MG63 (cell line): Measurements from ENCODE around the gene PASD1. TPM values are rescaled to one million over a fixed set of nuclear protein-coding genes. Genes with fewer than 3 reads are reported as not detected.

Experiments
- DNase-seq: peaks from one replicate; pipeline ENCODE4 v3.0.0-alpha.2; 2020
- H3K27me3 ChIP-seq: fragments of 250-450 bp; sonication (Bioruptor Pico); 2 replicates; pipeline ENCODE4 v1.5.1; 2020; ENCODE audit warnings: mild to moderate bottlenecking, moderate library complexity
- H3K36me3 ChIP-seq: fragments of 250-450 bp; sonication (Bioruptor Pico); 2 replicates; pipeline ENCODE4 v1.5.1; 2020; ENCODE audit warnings: mild to moderate bottlenecking, moderate library complexity
- H3K4me3 ChIP-seq: fragments of 250-450 bp; sonication (Bioruptor Pico); 2 replicates; pipeline ENCODE4 v1.5.1; 2020; ENCODE audit warnings: mild to moderate bottlenecking, moderate library complexity
- H3K9me3 ChIP-seq: fragments of 250-450 bp; sonication (Bioruptor Pico); 2 replicates; pipeline ENCODE4 v1.5.1; 2020; ENCODE audit warnings: mild to moderate bottlenecking, moderate library complexity
- total RNA-seq: library from RNA; depleted of rRNA; stranded (reverse); fragments of >200 nt; shearing (Covaris generic); gene quantifications from 2 replicates; pipeline ENCODE4 v1.2.3, GENCODE V29; 2014; ENCODE audit warnings: low replicate concordance; rRNA removed

The PASD1 gene
- total RNA-seq, 1 experiment from 2014 or later, result not detected

DNA sequence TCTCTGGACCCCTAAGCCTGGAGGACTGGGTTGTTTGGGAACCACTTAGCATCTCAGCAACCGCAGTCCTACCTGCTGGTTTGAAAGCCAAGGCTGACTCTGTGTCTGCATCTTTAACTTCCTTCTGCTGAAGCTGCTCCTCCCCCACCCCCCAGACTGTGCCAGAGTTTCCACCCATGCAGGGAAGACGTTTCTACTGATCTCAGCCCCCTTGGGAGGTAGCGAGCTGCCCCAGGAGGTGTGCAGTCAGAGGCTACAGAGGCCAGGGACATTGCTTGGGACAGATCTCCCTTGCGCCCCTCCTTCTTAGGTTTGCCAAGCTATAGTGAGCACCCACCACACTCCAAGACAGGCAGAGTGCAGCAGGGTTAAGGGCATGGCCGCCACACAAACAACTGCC is 147.7 kb downstream of the PASD1 start:
- no peak for DNase-seq
- Histone ChIP-seq H3K9me3 (no peaks in the 10 kb centered on the region), H3K27me3 (no peaks in the 10 kb centered on the region), H3K4me3 (no peak overlapping the region), H3K36me3 (no peaks in the 10 kb centered on the region)

DNA sequence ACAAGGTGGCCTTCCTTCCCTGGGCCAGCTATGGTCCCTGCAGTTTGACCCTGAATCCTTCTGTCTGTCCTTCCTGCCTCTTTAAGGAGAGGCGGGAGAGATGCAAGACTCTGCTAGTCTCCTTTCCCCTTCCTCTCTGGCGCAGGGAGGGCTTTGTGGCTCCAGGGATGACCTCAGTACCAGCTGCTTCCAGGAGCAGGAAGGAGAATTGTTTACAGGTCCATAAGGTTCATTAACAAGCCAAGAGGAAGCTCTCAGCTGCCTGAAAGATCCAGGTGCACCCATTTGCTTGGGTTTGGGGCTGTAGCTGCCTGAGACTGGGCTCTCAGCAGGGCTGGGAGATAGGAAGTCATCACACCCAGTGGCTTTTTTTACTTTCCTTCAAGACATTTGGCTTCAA is 148.3 kb downstream of the PASD1 start:
- H3K4me3 ChIP-seq, result no peak overlapping the region
- peak; percentile 57 for DNase-seq
- H3K9me3 ChIP-seq, result no peaks in the 10 kb centered on the region
- H3K36me3 ChIP-seq, result no peaks in the 10 kb centered on the region
- H3K27me3 ChIP-seq, result no peaks in the 10 kb centered on the region

DNA sequence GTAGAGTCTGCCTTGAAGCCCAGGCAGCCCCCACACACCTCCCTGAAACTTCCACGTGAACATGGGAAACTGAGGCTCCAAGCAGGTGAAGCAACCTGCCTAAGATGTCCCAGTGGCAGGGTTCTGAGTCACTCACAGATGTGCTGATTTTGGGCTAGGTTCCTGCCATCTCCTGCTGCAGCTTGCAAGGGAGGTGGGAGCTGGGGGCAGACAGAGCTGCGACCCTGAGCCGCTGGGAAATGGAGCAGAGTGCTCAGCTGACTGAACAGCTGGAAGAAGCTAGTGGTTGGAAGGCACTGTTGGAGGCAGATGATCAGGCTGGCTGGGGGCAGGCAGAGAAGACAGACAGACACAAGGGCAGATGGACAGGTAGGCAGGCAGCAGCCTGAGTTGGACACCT is 148.8 kb downstream of the PASD1 start:
- no peak overlapping the region for H3K4me3 ChIP-seq
- no peaks in the 10 kb centered on the region for H3K27me3 ChIP-seq
- no peaks in the 10 kb centered on the region for H3K9me3 ChIP-seq
- no peak for DNase-seq
- H3K36me3 ChIP-seq, result no peaks in the 10 kb centered on the region

DNA sequence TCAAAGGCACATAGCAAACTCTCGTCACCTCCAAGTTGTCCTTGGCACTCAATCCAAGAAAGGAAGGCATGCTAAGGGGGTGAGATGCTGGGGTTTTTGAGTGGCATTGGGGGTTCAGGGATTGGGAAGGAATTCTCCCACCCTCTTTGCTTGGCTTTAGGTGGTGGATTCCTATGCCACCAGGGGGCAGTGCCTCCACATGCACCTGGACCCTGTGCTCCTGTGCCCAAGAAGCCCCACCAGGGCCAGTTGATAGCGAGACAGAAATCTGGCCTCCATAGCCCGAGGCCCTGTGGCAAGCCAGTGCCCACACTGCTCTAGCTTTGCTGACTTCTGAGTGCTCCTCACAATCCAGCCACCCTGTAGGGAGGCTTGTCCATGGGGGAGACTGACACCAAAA is 150.4 kb downstream of the PASD1 start:
- no peaks in the 10 kb centered on the region for H3K27me3 ChIP-seq
- no peaks in the 10 kb centered on the region for H3K36me3 ChIP-seq
- no peaks in the 10 kb centered on the region for H3K9me3 ChIP-seq
- peak; percentile 24 for DNase-seq
- no peak overlapping the region for H3K4me3 ChIP-seq

DNA sequence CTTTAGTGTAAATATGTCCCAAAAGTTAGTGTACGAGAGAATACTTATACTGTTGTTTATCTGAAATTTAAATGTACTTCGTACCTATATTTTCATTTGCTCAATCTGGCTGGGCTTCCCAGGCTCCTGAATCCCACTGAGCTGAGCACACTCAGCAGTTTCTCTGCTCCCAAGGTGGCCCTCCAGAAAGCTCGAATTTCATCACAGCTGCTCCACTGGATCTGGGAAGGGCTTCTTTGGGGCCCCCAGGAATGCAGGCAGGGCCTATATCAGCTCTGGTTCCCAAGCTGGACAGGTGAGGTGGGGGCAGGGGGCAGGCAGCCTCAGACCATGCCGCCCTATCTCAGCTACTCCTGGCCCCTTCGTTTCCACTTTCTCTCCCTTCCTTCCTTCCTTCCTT is 150.9 kb downstream of the PASD1 start:
- H3K4me3 ChIP-seq, result no peak overlapping the region
- no peak for DNase-seq
- H3K27me3 ChIP-seq, result no peaks in the 10 kb centered on the region
- H3K36me3 ChIP-seq, result no peaks in the 10 kb centered on the region
- H3K9me3 ChIP-seq, result no peaks in the 10 kb centered on the region

DNA sequence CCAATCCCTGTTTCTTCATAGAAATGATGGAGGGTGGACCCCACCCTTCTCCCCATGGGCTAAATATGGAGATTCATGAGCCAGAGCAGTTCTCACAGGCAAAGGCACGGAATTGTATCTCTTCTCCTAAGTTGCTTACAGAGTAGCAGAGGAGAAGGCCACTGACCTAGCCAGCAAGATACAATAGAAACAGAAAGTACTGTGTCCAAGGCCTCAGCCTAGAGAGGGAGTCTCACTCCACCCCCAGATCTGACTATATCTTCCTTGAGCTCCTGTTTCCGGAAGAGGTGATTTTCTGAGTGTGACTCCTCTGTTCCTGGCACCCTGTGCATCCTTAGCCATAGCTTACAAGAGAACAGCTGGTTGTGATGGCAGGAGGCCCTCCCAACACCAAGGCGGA is 152.3 kb downstream of the PASD1 start, which contains the start of gene FATE1:
Gene FATE1, plus strand, starts transcription at position 284 of the 400 bp plus-strand sequence. Its CDS starts 85 bp downstream, at position 369.
- peak; percentile 34 for DNase-seq
- H3K27me3 ChIP-seq, result no peaks in the 10 kb centered on the region

DNA sequence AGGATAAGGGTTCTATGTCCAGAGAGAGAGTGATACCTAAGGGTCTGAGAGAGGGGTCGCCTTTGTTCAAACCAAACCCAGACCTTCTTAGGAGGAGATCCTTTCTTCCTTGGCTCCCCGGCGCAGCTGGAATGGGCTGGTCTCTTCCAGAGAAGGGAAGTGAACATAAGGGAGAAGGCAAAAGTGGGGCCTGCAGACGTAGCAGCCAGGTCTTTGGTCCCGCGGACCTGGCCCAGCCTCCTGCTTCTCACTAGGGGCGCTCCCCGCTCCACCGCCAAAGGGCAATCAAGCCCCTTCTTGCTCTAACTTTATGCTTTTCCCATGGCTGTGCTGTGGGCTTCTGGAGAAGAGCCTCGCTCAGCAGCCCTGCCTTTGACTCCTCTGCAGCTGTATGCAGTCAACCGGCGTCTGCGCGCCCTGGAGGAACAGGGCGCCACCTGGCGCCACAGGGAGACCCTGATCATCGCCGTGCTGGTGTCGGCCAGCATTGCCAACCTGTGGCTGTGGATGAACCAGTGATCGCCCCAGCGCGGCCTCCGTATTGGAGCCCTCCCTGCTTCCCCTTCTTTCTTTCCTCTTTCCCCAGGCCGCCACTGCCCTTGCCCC is 158.9 kb downstream of the PASD1 start:
- H3K9me3 ChIP-seq, result no peaks in the 10 kb centered on the region
- H3K4me3 ChIP-seq, result no peak overlapping the region
- no peaks in the 10 kb centered on the region for H3K36me3 ChIP-seq
- DNase-seq, result no peak
- no peaks in the 10 kb centered on the region for H3K27me3 ChIP-seq

More for the DNA sequence above, 152.3 kb downstream of the PASD1 start, which contains the start of gene FATE1:
- Histone ChIP-seq H3K36me3 (no peaks in the 10 kb centered on the region), H3K9me3 (no peaks in the 10 kb centered on the region), H3K4me3 (no peak within 1 kb of the TSS)

DNA sequence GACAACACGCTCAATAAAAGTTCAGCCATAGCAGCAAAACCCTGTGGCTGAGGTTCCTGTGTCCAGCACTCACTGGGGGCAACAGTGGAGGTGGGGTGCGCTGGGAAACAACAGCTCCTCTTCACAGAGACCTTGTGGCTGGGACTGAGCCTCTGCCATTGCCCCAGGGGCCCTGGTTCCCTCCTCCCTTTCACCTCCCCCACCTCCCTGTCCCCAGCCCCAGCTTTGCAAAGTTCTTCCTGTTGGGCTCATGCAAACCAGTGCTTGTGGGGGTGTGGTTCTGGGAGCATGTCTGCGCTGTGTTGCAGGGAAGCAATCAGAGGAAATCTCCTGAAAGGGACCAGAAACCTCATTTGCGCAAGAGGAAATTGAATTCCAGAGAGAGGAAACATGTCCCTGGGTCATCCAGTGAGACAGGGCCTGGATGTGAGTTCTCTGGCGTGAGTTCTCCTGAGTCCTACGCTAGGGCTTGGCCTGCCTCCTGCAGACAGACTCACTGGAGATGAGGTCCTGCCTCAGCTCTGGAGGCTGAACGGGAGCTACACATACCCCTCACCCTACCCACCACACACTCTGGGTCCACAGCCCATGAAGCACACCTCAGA is 159.8 kb downstream of the PASD1 start:
- Histone ChIP-seq H3K36me3 (no peaks in the 10 kb centered on the region), H3K4me3 (no peak overlapping the region), H3K9me3 (no peaks in the 10 kb centered on the region), H3K27me3 (no peaks in the 10 kb centered on the region)
- no peak for DNase-seq

DNA sequence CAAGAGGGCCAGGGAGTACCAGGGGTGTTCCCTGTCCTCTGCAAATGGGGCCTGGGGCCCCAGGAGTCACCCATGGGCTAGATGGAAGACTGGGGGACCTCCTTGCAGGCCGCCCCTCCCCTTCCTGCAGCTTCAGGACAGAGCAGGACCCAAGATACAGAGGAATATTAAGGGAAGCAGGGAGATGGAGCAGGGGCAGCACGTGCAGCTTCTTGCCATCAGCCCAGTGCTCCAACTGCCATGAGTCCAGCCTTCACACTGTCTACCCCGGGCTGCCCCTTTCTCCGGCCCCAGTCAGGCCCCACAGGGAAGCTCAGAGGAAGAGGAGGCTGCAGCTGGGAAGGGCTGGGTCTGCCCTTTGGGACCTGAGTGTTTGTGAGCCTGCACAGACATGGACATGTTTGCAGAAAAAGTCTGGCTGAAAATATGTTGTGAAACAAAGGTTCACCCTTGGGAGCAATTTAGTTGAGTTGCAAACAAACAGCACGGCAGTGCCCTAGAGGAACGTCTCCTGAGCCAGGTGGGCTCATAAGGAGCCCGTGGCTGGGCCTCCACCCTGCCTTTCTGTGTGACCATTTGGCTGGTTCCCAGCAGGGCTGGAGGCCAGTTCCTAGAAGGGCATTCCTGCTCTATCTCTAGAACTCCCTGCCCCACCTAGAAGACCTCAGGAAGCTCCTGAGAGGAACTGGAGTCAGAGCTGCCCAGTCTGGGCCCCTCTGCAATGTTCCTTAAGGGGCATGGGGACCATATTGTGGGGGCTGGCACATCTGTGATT is 161.3 kb downstream of the PASD1 start:
- H3K27me3 ChIP-seq, result no peaks in the 10 kb centered on the region
- DNase-seq, result no peak
- no peak overlapping the region for H3K4me3 ChIP-seq
- H3K36me3 ChIP-seq, result no peaks in the 10 kb centered on the region
- H3K9me3 ChIP-seq, result no peaks in the 10 kb centered on the region

DNA sequence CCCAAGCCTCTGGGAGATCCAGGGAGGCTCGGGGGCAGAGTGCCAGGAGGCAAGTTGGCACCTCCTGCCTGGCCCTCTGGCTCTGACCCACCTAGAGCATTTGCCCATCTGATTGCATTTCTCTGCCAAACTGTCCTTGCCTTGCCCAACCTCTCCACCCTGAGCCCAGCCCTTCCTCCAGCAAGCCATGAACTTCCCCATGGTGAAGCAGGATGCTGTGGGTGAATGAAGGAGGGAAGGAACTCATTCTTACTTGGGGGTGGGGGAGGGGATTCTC is 161.8 kb downstream of the PASD1 start:
- DNase-seq, result no peak
- no peaks in the 10 kb centered on the region for H3K9me3 ChIP-seq
- no peaks in the 10 kb centered on the region for H3K27me3 ChIP-seq
- no peak overlapping the region for H3K4me3 ChIP-seq
- no peaks in the 10 kb centered on the region for H3K36me3 ChIP-seq

Other genes with a start within 250 kb of the PASD1 start
- 49.0 and 78.2 TPM in 2 replicates for gene VMA21, start 166.5 kb upstream of the PASD1 start, total RNA-seq
- gene PRRG3, start 131.8 kb downstream of the PASD1 start, total RNA-seq, result not detected in 2 replicates
- not detected in 2 replicates for gene FATE1, start 152.4 kb downstream of the PASD1 start, total RNA-seq
- gene CNGA2, start 171.1 kb downstream of the PASD1 start, total RNA-seq, result not detected in 2 replicates